DOHH2 (cell line): ENCODE results near the gene SEMA4C.
A peak's percentile ranks its signal among the peaks of the same experiment; 100 is the strongest.

Source experiments
- H3F3A ChIP-seq: fragments of 200-600 bp; sonication (generic), shearing (Covaris generic); 2 replicates; pipeline ENCODE4 v1.6.0; 2016; ENCODE audit warnings: antibody characterized with exemption, mild to moderate bottlenecking; ENCODE audit not compliant: control insufficient read depth, insufficient read depth
- H3K27ac ChIP-seq: fragments of 200-600 bp; sonication (generic); 2 replicates; pipeline ENCODE4 v1.5.1; 2014; ENCODE audit warnings: low read depth, mild to moderate bottlenecking, low read length, moderate library complexity
- H3K27me3 ChIP-seq: fragments of 200-600 bp; sonication (generic); 2 replicates; pipeline ENCODE4 v1.6.1; 2014; ENCODE audit warnings: mild to moderate bottlenecking, low read length, mixed read lengths; ENCODE audit not compliant: control insufficient read depth
- H3K36me3 ChIP-seq: fragments of 200-600 bp; sonication (generic); 2 replicates; pipeline ENCODE4 v1.6.1; 2014; ENCODE audit warnings: mild to moderate bottlenecking, low read length, moderate library complexity, mixed read lengths; ENCODE audit not compliant: control insufficient read depth
- H3K4me1 ChIP-seq: fragments of 200-600 bp; sonication (generic); 2 replicates; pipeline ENCODE4 v1.6.1; 2014; ENCODE audit warnings: mild to moderate bottlenecking, low read length, mixed read lengths; ENCODE audit not compliant: control insufficient read depth
- H3K4me2 ChIP-seq: fragments of 200-600 bp; sonication (generic); 2 replicates; pipeline ENCODE4 v1.6.0; 2014; ENCODE audit warnings: mild to moderate bottlenecking, low read length, moderate library complexity
- H3K4me3 ChIP-seq: fragments of 200-600 bp; sonication (generic); 2 replicates; pipeline ENCODE4 v1.5.1; 2014; ENCODE audit warnings: mild to moderate bottlenecking, low read length, mixed read lengths
- H3K79me2 ChIP-seq: fragments of 200-600 bp; sonication (generic); 2 replicates; pipeline ENCODE4 v1.6.1; 2014; ENCODE audit warnings: mild to moderate bottlenecking, low read length, mixed read lengths; ENCODE audit not compliant: control insufficient read depth
- H3K9me2 ChIP-seq: fragments of 200-600 bp; sonication (generic); replicated peaks from 2 replicates; pipeline ENCODE4 v1.6.1; 2014; ENCODE audit warnings: mild to moderate bottlenecking, low read length, mixed read lengths; ENCODE audit not compliant: control insufficient read depth
- H3K9me3 ChIP-seq: fragments of 200-600 bp; sonication (generic); 2 replicates; pipeline ENCODE4 v1.6.1; 2014; ENCODE audit warnings: antibody characterized with exemption, low read length, mixed read lengths; ENCODE audit not compliant: control insufficient read depth, insufficient read depth
- H4K20me1 ChIP-seq: fragments of 200-600 bp; sonication (generic); 2 replicates; pipeline ENCODE4 v1.6.0; 2014; ENCODE audit warnings: low read depth, mild to moderate bottlenecking, antibody characterized with exemption, low read length, moderate library complexity; ENCODE audit not compliant: control insufficient read depth, insufficient read depth
- EZH2phosphoT487 ChIP-seq: fragments of 200-600 bp; sonication (generic); IDR thresholded peaks from 2 replicates; pipeline ENCODE4 v1.6.1; 2017; ENCODE audit warnings: borderline replicate concordance, mild to moderate bottlenecking, antibody characterized with exemption, low read length, moderate library complexity, mixed read lengths
- TF ChIP-seq, protein P1 (sequence below): fragments of 200-600 bp; sonication (generic); IDR thresholded peaks from one replicate; pipeline ENCODE4 v1.5.1; 2014; ENCODE audit warnings: antibody characterized with exemption, mild to moderate bottlenecking, low read depth, low read length; ENCODE audit not compliant: poor library complexity, severe bottlenecking

The SEMA4C gene

DNA sequence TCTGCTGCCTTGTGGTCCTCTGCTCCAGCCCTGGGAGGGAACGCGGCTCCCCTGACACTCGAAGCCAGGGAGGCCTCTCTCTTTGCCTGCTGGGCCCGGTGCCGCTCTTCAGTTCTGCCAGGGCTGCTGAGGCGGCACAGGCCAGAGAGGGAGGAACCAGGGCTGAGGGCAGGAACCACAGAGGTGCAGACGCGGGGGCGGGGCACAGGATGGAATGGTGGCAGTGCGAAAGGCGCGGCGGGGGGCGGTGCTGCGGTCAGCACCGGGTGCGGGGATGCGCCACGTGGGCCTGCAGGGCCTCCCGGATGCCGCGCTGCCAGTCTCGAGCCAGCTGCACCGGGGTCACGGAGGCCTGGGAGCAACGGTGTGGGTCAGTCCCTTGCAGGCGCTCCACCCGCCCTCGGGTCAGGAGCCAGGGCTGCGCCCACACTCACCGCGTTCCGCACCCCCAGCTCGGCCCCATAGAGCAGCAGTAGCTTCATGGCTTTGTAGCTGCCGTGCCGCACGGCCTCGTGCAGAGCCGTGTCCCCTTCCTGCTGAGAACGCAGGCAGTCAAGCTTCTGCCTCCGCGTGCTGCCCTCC lies 30.5 kb downstream of the SEMA4C start:
- H3K9me3 ChIP-seq = no peaks in the 10 kb centered on the region
- peaks cover 8% of the 10 kb centered on the region for H3K36me3 ChIP-seq
- H3K9me2 ChIP-seq = no peaks in the 10 kb centered on the region
- H4K20me1 ChIP-seq = no peaks in the 10 kb centered on the region
- H3K27me3 ChIP-seq = no peaks in the 10 kb centered on the region
- H3F3A ChIP-seq = no peaks in the 10 kb centered on the region
- H3K4me3 ChIP-seq = peak overlapping the region; percentile 42
- H3K27ac ChIP-seq = no peak overlapping the region
- H3K4me1 ChIP-seq = peaks cover 17% of the 10 kb centered on the region
- peak overlapping the region; percentile 40 for H3K4me2 ChIP-seq
- TF ChIP-seq EZH2phosphoT487 = no peak
- TF ChIP-seq, protein P1, sequence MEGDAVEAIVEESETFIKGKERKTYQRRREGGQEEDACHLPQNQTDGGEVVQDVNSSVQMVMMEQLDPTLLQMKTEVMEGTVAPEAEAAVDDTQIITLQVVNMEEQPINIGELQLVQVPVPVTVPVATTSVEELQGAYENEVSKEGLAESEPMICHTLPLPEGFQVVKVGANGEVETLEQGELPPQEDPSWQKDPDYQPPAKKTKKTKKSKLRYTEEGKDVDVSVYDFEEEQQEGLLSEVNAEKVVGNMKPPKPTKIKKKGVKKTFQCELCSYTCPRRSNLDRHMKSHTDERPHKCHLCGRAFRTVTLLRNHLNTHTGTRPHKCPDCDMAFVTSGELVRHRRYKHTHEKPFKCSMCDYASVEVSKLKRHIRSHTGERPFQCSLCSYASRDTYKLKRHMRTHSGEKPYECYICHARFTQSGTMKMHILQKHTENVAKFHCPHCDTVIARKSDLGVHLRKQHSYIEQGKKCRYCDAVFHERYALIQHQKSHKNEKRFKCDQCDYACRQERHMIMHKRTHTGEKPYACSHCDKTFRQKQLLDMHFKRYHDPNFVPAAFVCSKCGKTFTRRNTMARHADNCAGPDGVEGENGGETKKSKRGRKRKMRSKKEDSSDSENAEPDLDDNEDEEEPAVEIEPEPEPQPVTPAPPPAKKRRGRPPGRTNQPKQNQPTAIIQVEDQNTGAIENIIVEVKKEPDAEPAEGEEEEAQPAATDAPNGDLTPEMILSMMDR = no peak
- H3K79me2 ChIP-seq = no peaks in the 10 kb centered on the region

DNA sequence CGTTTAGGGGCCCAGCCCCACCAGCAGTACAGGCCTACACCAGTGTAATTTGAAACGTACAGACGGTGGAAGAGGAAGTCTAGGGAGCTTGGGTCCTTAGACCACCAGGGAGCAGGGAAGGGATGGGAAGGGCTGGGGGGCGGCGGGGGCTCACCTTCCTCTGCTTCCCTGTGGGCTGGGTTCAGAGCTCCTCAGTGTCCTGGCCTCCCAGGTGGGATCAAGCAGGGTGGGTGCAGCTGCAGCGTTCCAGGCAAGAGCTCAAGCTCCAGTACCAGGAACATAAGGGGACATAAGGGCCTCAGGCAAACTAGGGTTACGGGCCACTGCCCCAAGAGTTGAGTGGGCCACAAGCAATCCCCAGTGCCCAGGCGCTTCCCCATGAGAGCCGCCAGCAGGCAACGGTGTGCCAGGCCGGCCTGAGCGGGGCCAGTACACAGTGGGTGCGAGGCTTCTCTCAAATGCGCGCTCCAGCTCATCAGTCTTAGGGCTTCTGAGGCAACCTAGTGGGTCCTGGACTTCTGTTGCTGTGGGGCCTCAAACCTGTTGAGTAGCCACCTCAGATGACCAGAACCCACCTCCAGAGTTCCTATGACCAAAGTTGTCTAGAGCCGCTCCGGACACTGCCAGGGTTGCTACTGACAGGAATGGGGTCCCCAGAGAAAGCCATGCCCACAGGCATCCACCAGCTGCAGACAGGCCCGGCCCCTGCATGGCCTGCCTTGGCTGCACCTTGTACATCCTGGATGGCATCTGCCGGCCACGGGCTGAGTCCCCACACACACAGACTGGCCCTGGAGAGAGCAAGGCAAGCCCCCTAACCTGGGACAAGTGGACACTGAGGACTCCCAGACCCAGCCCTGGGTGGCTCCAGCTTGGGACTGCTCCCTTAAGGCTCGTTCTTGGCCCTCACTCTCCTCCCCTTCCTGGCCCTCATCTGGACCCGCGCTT lies 31.3 kb downstream of the SEMA4C start:
- Histone ChIP-seq H3K9me3 (no peaks in the 10 kb centered on the region), H3K27ac (no peak overlapping the region), H3K79me2 (no peaks in the 10 kb centered on the region), H4K20me1 (no peaks in the 10 kb centered on the region), H3F3A (peaks cover under 1% of the 10 kb centered on the region), H3K36me3 (peaks cover 10% of the 10 kb centered on the region), H3K4me3 (no peak overlapping the region), H3K4me2 (peak overlapping the region; percentile 40), H3K9me2 (no peaks in the 10 kb centered on the region), H3K27me3 (no peaks in the 10 kb centered on the region), H3K4me1 (peaks cover 19% of the 10 kb centered on the region)
- no peak for TF ChIP-seq EZH2phosphoT487
- TF ChIP-seq, protein P1 = no peak

DNA sequence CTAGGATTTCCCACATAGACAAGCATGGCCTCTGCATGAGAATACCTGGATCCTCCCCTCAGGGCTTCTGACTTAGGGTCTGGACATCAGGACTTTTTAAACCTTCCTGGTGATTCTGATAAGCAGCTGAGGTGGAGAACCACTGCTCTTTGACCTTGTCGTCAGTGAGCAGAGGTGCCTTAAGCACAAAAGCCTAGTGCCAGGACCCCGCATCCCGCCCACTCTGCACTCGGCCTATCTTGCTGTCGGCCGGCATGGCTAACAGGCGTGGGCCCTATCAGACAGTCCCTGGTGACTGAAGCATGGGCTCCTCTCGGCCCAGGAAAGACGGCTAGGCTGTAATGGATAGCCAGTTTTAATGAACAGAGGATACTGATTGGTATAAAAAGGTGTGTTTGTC lies 32.3 kb downstream of the SEMA4C start:
- no peaks in the 10 kb centered on the region for H3K79me2 ChIP-seq
- H3F3A ChIP-seq = peaks cover 3% of the 10 kb centered on the region
- no peak overlapping the region for H3K27ac ChIP-seq
- no peak overlapping the region for H3K4me3 ChIP-seq
- H3K4me2 ChIP-seq = no peak overlapping the region
- TF ChIP-seq EZH2phosphoT487 = no peak
- TF ChIP-seq, protein P1 = no peak
- no peaks in the 10 kb centered on the region for H3K9me3 ChIP-seq
- H4K20me1 ChIP-seq = no peaks in the 10 kb centered on the region
- H3K27me3 ChIP-seq = no peaks in the 10 kb centered on the region
- peaks cover 29% of the 10 kb centered on the region for H3K4me1 ChIP-seq
- peaks cover 17% of the 10 kb centered on the region for H3K36me3 ChIP-seq
- H3K9me2 ChIP-seq = no peaks in the 10 kb centered on the region
